Karpas-422 (cell line): ENCODE results near the gene SGCD. TPM values are rescaled to one million over a fixed set of nuclear protein-coding genes. Genes with fewer than 3 reads are reported as not detected.

Source experiments
- DNase-seq: peaks from one replicate; pipeline ENCODE4 v3.0.0-alpha.2; 2015
- H2AFZ ChIP-seq: fragments of 200-600 bp; sonication (generic); 2 replicates; pipeline ENCODE4 v1.6.1; 2014; ENCODE audit warnings: antibody characterized with exemption, low read length, mixed read lengths
- H3K27ac ChIP-seq: fragments of 200-600 bp; sonication (generic); 2 replicates; pipeline ENCODE4 v1.5.1; 2014; ENCODE audit warnings: mild to moderate bottlenecking, low read length, moderate library complexity
- H3K27me3 ChIP-seq: fragments of 200-600 bp; sonication (generic); 2 replicates; pipeline ENCODE4 v1.6.1; 2014; ENCODE audit warnings: low read length, mixed read lengths
- H3K36me3 ChIP-seq: fragments of 200-600 bp; sonication (generic); 2 replicates; pipeline ENCODE4 v1.6.1; 2014; ENCODE audit warnings: low read length, mixed read lengths; ENCODE audit not compliant: insufficient read depth
- H3K4me1 ChIP-seq: fragments of 200-600 bp; sonication (generic); 2 replicates; pipeline ENCODE4 v1.6.1; 2014; ENCODE audit warnings: mild to moderate bottlenecking, low read length, mixed read lengths
- H3K4me2 ChIP-seq: fragments of 200-600 bp; sonication (generic); 2 replicates; pipeline ENCODE4 v1.6.1; 2014; ENCODE audit warnings: low read length, low read depth, mild to moderate bottlenecking; ENCODE audit not compliant: poor library complexity, severe bottlenecking
- H3K4me3 ChIP-seq: fragments of 200-600 bp; sonication (generic); 2 replicates; pipeline ENCODE4 v1.5.1; 2014; ENCODE audit warnings: mild to moderate bottlenecking, antibody characterized with exemption, low read length, mixed read lengths
- H3K79me2 ChIP-seq: fragments of 200-600 bp; sonication (generic); 2 replicates; pipeline ENCODE4 v1.6.1; 2014; ENCODE audit warnings: mild to moderate bottlenecking, low read length, mixed read lengths
- H3K9ac ChIP-seq: fragments of 200-600 bp; sonication (generic); 2 replicates; pipeline ENCODE4 v1.6.0; 2014; ENCODE audit warnings: low read length
- H3K9me2 ChIP-seq: fragments of 200-600 bp; sonication (generic), shearing (Covaris generic); replicated peaks from 2 replicates; pipeline ENCODE4 v1.6.0; 2014; ENCODE audit warnings: mild to moderate bottlenecking, low read length, moderate library complexity; ENCODE audit not compliant: insufficient read depth
- H3K9me3 ChIP-seq: fragments of 300-700, 200-600 bp; sonication (generic); 2 replicates; pipeline ENCODE4 v1.6.1; 2014; ENCODE audit warnings: low read length, mixed read lengths
- H4K20me1 ChIP-seq: fragments of 200-600 bp; sonication (generic); 2 replicates; pipeline ENCODE4 v1.6.1; 2014; ENCODE audit warnings: mild to moderate bottlenecking, antibody characterized with exemption, low read length, low read depth; ENCODE audit not compliant: insufficient read depth
- total RNA-seq: library from RNA; depleted of rRNA; stranded (reverse); fragments of >200 nt; shearing (Covaris generic); gene quantifications from 2 replicates; pipeline ENCODE4 v1.2.3, GENCODE V29; 2014; ENCODE audit warnings: low replicate concordance

Gene SGCD
- total RNA-seq, 1 experiment from 2014 or later = not detected

DNA sequence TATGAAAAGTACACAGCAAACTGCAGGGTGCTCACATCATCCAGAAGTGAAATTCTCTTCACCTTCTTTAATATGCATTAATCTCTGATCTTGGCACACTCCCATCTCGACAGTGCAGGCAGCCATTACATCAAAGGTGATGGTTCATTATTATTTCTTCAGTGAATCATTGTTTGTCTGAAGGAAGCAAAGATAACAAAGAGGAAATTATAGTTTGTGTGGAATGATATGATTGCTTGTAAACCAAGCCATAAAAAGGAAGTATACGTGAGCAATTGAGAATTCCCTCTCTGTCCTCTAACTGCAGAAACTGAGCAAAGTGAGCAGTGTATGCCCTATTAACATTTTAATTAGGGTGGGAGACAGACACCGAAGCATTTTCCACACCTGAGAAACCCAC, 351.5 kb downstream of the SGCD start:
- no peak for DNase-seq
- no peak overlapping the region for H3K4me3 ChIP-seq
- H3K27ac ChIP-seq = no peak overlapping the region
- H3K4me2 ChIP-seq = no peak overlapping the region
- H3K9ac ChIP-seq = no peak overlapping the region
- no peaks in the 10 kb centered on the region for H3K9me2 ChIP-seq
- no peaks in the 10 kb centered on the region for H3K9me3 ChIP-seq
- H4K20me1 ChIP-seq = no peaks in the 10 kb centered on the region
- no peaks in the 10 kb centered on the region for H3K79me2 ChIP-seq
- H3K27me3 ChIP-seq = no peaks in the 10 kb centered on the region
- H2AFZ ChIP-seq = no peak overlapping the region
- H3K36me3 ChIP-seq = no peaks in the 10 kb centered on the region
- H3K4me1 ChIP-seq = no peaks in the 10 kb centered on the region

DNA sequence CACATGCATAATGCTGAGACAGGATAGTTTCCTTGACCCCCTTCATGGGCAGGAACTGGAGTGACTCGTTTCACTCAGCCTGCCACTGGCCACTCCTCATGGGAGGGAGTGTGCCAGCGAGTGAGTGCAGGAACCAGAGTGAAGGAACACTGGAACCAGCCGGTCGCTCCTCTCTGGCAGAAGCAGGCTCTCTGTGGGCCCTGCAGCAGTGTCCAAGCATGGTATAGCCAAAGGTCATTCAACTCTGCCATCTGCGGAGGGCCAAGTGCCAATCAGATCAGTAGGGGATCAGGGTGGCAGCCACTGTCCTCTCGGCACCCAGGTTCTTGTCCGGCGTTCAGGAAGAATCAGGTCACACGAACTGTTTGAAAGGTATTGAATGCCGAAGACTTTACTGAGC, 353.9 kb downstream of the SGCD start:
- H3K9me2 ChIP-seq = no peaks in the 10 kb centered on the region
- no peaks in the 10 kb centered on the region for H3K36me3 ChIP-seq
- H3K4me3 ChIP-seq = no peak overlapping the region
- H3K27me3 ChIP-seq = no peaks in the 10 kb centered on the region
- no peak for DNase-seq
- H3K9me3 ChIP-seq = no peaks in the 10 kb centered on the region
- H3K79me2 ChIP-seq = no peaks in the 10 kb centered on the region
- H3K4me2 ChIP-seq = no peak overlapping the region
- H3K9ac ChIP-seq = no peak overlapping the region
- H3K27ac ChIP-seq = no peak overlapping the region
- no peaks in the 10 kb centered on the region for H4K20me1 ChIP-seq
- no peak overlapping the region for H2AFZ ChIP-seq
- H3K4me1 ChIP-seq = no peaks in the 10 kb centered on the region

DNA sequence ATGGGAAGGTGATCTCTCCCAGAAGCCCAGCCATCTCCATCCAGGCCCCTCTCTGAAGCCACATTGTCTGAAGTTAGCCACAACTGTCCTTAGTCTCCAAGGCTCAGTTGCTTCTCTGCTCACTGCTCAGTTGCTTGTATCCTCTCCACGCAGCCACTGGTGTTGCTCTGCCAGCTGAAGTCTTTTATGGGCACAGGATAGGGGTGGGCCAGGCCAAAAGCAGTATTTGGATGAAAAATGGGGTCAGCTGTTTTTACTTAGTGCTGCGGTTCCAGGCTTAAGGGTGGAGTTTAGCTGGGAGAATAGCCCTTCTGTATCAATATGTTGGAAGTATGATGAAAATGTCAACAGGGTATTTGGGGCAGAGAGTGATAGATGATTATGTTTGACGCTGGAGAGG, 354.3 kb downstream of the SGCD start:
- H4K20me1 ChIP-seq = no peaks in the 10 kb centered on the region
- H2AFZ ChIP-seq = no peak overlapping the region
- H3K4me1 ChIP-seq = no peaks in the 10 kb centered on the region
- H3K36me3 ChIP-seq = no peaks in the 10 kb centered on the region
- H3K79me2 ChIP-seq = no peaks in the 10 kb centered on the region
- H3K4me3 ChIP-seq = no peak overlapping the region
- H3K9ac ChIP-seq = no peak overlapping the region
- H3K4me2 ChIP-seq = no peak overlapping the region
- H3K9me2 ChIP-seq = no peaks in the 10 kb centered on the region
- no peaks in the 10 kb centered on the region for H3K27me3 ChIP-seq
- peak; percentile 11 for DNase-seq
- H3K27ac ChIP-seq = no peak overlapping the region
- no peaks in the 10 kb centered on the region for H3K9me3 ChIP-seq

DNA sequence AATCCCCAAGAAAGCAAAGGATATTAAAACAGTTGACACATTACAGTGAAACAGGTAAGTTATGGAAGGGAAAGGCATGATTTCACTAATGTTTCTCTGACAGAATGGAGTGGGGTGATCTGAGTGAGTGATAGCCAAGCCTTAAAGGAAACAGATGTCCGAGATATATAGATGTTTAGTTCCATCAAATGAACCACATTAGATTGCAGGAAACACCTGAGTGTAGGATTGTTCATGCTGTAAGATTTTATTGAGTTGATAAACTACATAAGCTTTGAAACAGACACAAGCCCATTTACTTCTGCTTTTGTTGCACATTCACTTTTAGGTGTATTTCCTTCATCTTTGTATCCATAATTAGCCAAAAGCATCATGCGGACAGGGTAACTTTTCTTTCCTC, 356.0 kb downstream of the SGCD start:
- H3K9me2 ChIP-seq = no peaks in the 10 kb centered on the region
- no peaks in the 10 kb centered on the region for H3K27me3 ChIP-seq
- H4K20me1 ChIP-seq = no peaks in the 10 kb centered on the region
- no peaks in the 10 kb centered on the region for H3K36me3 ChIP-seq
- H3K4me3 ChIP-seq = no peak overlapping the region
- no peak overlapping the region for H3K27ac ChIP-seq
- no peak overlapping the region for H2AFZ ChIP-seq
- H3K9ac ChIP-seq = no peak overlapping the region
- H3K4me2 ChIP-seq = no peak overlapping the region
- DNase-seq = no peak
- no peaks in the 10 kb centered on the region for H3K79me2 ChIP-seq
- H3K4me1 ChIP-seq = no peaks in the 10 kb centered on the region
- H3K9me3 ChIP-seq = no peaks in the 10 kb centered on the region

DNA sequence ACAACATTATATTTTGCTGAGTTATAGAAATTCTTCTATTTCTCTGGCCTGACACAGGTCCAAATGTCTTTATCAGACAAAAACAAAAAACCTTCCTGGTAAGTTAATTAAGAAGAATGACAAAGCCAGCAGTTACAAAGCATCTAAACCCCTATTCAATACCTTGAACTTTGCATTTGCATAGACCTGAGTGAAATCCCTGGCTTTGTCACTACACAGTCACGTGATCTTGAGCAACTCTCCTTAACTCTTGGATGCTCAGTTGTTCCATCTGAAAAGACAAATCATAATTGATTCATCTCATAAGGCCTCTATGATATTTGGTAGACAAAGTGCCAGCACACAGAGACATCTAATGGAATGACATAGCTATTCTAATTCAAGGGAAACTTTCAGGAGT, 356.5 kb downstream of the SGCD start:
- H3K27me3 ChIP-seq = no peaks in the 10 kb centered on the region
- no peak overlapping the region for H3K4me3 ChIP-seq
- no peak overlapping the region for H3K9ac ChIP-seq
- no peak overlapping the region for H3K27ac ChIP-seq
- no peaks in the 10 kb centered on the region for H4K20me1 ChIP-seq
- H3K79me2 ChIP-seq = no peaks in the 10 kb centered on the region
- H3K4me1 ChIP-seq = no peaks in the 10 kb centered on the region
- no peaks in the 10 kb centered on the region for H3K9me2 ChIP-seq
- no peak overlapping the region for H3K4me2 ChIP-seq
- no peak for DNase-seq
- H3K36me3 ChIP-seq = no peaks in the 10 kb centered on the region
- H3K9me3 ChIP-seq = no peaks in the 10 kb centered on the region
- H2AFZ ChIP-seq = no peak overlapping the region

DNA sequence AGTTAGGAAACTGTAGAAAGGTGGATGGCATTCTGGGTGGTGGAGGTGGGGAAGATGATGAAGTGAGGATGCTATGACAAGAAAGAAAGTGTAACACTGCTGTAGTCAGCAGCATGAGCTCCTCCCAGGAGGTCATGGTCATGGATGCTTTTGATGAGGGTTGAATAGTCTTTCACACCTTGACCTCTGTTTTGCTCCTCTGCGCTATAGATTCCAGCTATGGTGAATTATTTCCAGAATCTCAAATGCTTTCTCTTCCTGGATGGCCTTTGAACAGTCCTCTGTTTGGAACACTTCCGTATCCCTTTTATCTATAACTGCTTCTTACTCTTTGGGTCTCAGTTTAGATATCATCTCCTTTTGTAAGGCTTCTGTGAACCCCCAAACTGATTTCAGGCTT, 357.3 kb downstream of the SGCD start:
- DNase-seq = peak; percentile 11

DNA sequence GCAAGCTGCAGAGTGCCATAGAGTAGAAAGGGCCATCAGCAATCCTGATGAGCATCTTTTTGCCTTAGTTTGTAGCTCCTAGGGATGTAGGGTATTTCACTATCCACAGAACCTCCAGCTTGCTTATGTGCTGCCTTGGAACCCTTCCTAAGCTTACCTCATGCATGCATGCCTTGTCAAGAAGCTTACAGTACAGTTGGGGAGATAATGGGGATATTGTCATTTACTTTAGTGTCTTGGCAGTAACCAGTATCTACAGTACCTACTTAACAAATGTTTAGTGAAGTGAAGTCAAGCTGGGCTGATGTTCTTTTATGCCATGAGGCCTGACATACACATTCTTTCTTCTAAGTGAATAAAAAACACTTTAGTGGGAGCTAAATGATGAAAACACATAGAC, 358.5 kb downstream of the SGCD start:
- H2AFZ ChIP-seq = no peak overlapping the region
- no peaks in the 10 kb centered on the region for H4K20me1 ChIP-seq
- no peaks in the 10 kb centered on the region for H3K27me3 ChIP-seq
- H3K9me2 ChIP-seq = no peaks in the 10 kb centered on the region
- no peaks in the 10 kb centered on the region for H3K79me2 ChIP-seq
- H3K4me1 ChIP-seq = no peaks in the 10 kb centered on the region
- no peak overlapping the region for H3K9ac ChIP-seq
- no peak overlapping the region for H3K4me2 ChIP-seq
- no peak overlapping the region for H3K4me3 ChIP-seq
- no peak overlapping the region for H3K27ac ChIP-seq
- no peaks in the 10 kb centered on the region for H3K9me3 ChIP-seq
- no peaks in the 10 kb centered on the region for H3K36me3 ChIP-seq
- DNase-seq = peak; percentile 20

More for the DNA sequence above, 357.3 kb downstream of the SGCD start:
- Histone ChIP-seq H3K27me3 (no peaks in the 10 kb centered on the region), H3K9me2 (no peaks in the 10 kb centered on the region), H3K4me2 (no peak overlapping the region), H3K79me2 (no peaks in the 10 kb centered on the region), H4K20me1 (no peaks in the 10 kb centered on the region), H3K9me3 (no peaks in the 10 kb centered on the region), H3K36me3 (no peaks in the 10 kb centered on the region), H3K4me1 (no peaks in the 10 kb centered on the region), H3K9ac (no peak overlapping the region), H3K27ac (no peak overlapping the region), H3K4me3 (no peak overlapping the region), H2AFZ (no peak overlapping the region)

DNA sequence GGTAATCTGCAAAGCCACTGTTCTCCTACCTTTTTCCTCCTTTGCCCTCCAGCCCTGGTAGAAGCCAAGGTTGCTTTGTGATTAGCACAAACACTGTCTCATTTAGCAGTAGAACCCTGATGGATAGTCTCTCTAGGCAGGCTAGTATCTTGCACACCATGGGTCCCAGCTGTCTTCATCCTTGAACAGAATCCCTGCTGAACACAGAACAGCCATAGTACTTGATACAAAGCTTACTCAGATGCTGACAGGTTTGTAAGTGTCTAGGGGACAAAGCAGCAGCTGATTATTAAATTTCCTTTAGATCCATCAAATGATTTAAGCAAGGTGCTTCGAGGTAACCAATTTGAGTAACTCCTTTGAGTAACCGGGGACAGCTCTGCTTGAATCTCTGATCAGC, 359.4 kb downstream of the SGCD start:
- Histone ChIP-seq H3K36me3 (no peaks in the 10 kb centered on the region), H3K4me3 (no peak overlapping the region), H3K4me2 (no peak overlapping the region), H3K27ac (no peak overlapping the region), H3K9me2 (no peaks in the 10 kb centered on the region), H3K9me3 (no peaks in the 10 kb centered on the region), H4K20me1 (no peaks in the 10 kb centered on the region), H3K9ac (no peak overlapping the region), H3K79me2 (no peaks in the 10 kb centered on the region), H2AFZ (no peak overlapping the region), H3K27me3 (no peaks in the 10 kb centered on the region), H3K4me1 (no peaks in the 10 kb centered on the region)
- no peak for DNase-seq

DNA sequence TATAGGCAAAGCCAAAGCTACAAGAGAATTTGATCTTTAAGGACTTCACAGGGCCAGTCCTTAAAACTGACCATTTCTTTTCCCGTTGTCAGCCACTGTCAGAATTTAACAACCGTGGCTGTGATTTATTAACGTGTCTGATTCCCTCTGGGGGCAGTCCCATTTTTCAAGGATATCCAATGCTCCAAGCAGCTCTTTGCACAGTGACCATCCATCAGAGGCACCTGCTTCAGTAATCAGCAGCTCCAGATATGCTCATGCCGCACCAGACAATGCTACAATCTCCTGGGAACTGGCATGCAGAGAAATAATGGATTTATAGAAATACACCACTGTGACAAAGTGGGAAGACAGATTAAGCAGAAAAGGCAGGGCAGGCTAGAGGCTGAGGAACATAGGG, 359.8 kb downstream of the SGCD start:
- no peaks in the 10 kb centered on the region for H3K9me2 ChIP-seq
- no peak for DNase-seq
- H2AFZ ChIP-seq = no peak overlapping the region
- H4K20me1 ChIP-seq = no peaks in the 10 kb centered on the region
- no peaks in the 10 kb centered on the region for H3K27me3 ChIP-seq
- no peaks in the 10 kb centered on the region for H3K36me3 ChIP-seq
- no peak overlapping the region for H3K9ac ChIP-seq
- no peaks in the 10 kb centered on the region for H3K9me3 ChIP-seq
- H3K4me2 ChIP-seq = no peak overlapping the region
- H3K4me3 ChIP-seq = no peak overlapping the region
- no peak overlapping the region for H3K27ac ChIP-seq
- H3K79me2 ChIP-seq = no peaks in the 10 kb centered on the region
- no peaks in the 10 kb centered on the region for H3K4me1 ChIP-seq
